Smooth muscle cell of the brain vasculature (primary cell): ENCODE measurements around the gene SEMA4D.

Experiments used
- DNase-seq: peaks from one replicate; pipeline ENCODE4 v3.0.0-alpha.2; 2012; ENCODE audit warnings: low read depth, low spot score

The SEMA4D gene

DNA sequence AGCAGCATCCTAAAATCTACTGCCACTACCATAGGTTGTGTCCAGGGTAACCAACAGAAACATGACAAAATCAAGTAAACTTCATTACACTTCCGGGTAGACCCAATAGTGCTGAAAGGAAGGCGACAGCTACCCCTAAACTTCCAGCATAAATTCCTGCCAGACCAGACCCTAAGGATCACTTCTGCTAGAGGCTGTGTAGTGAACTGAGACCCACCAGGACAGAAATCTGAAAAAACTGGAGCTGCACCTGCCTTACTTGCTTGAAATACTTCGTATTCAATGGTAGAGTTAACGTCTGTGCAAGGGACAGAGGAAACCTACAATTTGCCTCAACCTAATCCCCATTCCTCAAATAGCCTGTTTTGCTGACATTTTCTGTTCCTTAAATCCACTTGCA is 180.6 kb downstream of the SEMA4D start:
- DNase-seq, result no peak

DNA sequence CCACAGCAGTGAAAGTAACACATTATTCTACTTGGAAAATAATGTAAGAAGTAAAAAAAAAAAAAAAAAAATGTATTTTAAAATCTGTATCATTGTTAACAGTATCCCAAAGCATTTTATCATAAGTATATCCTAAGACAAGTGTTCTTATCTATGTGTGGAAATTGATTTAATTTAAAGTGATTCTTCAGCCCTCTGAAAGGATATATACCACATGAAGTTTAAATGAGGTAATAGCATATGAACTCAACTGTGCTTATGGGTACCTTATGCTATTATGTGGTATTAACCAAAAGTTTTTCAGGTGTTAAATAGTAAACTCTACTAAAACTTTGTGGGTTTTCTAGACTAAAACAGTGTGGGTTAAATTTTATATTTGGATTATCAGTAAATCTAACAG is 182.4 kb downstream of the SEMA4D start:
- no peak for DNase-seq

DNA sequence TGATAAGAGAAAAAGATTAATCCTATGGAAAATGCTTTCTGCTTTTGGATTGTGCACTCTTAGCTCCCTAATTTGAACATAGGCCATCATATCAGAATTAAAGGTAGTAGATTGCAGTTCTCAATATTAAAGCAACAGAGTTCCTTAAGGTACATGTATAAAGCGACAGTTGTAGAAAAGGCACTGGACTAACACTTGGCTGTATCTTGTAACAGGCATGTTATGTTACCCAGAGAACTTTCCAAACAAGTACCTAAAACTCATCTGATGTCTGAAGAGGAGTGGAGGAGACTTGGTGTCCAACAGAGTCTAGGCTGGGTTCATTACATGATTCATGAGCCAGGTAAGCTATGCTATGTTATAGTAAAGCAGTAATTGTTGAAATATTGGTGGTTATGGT is 183.0 kb downstream of the SEMA4D start:
- no peak for DNase-seq

DNA sequence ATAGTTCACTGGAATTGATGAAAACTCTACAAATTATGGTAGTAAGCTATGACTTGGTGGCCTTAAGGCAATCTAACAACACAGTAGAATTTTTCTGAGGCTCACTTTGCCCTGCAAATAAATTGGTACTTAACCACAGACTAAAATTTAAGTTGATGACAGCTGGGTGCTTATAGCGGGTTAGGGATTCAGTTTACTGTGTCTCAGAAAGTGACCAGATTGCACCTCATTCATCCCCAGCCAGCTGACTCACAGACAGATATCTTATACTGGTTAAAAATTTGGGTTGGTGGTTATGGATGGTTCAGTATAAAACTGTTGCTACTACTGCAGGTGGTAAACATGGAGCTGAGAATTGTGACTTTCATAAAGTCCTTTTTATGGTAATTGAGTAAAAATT is 184.1 kb downstream of the SEMA4D start:
- no peak for DNase-seq

DNA sequence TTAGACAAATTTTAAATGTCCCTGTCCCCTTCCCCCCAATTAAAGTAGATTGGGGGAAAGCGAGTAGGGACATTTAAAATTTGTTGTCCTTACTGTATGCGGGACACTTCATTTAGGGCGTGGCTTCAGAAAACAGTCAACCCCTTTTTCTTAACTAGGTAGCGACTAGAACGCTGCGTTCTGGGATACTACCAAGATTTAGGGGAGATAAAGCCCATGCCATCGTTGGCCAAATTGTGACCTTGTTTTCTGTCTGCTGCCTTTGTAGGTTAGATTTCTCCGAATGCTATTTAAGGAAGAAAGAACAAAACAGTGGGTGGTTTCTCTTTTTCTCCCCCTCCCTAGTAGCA is 185.7 kb downstream of the SEMA4D start:
- no peak for DNase-seq

DNA sequence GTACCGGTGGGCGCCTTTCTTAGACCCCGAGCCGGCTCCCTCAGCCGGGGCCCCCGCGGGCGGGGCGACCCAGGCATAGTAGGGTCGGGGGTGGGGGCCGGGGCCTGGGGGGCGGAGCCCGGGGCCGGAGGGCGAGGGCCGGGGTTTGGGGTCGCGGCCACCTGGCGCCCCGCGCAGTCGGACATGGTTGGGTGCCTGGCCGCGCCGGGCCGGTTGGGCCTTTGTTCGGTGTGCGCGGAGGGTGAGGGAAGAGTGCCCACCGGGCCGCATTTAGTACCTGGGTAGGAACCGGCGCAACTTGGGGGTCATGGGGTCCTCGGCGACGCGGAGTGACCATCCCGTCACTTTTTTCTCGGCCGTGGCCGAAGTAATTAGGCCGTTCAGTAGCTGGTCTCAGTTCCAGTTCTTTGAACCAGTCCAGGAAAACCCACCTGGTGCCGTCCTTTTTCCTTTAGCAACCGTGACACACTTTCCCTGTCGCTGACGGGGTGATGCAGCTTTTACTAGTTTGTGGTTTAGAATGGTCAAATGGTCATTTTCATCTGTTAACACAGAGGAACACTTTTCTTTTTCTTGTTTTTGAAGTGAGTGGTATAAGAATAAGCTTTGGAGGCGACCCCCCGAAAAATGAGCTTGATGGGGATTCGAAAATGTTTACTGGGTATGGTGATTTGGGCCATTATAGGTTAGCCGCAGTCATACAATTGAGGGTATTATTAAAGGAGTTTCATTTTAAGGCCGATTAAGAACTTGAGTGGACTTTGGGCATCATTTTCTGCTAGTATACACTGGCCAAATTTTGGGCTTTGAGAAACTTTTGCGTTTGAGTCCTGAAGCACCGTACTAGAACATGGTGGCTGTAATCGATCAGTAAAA is 186.3 kb downstream of the SEMA4D start:
- DNase-seq, result no peak
